ENCODE measurements around the gene ZNF687. TPM values are rescaled to one million over a fixed set of nuclear protein-coding genes. Genes with fewer than 3 reads are reported as not detected.
A peak's percentile ranks its signal among the peaks of the same experiment; 100 is the strongest.

Gene ZNF687
- total RNA-seq, 1 experiment from 2014 or later = 23.9 TPM

- Mint-ChIP-seq H3K9me3 (ENCODE audit: unreplicated experiment) (no peaks in the 10 kb centered on the region), H3K36me3 (ENCODE audit: insufficient read depth, unreplicated experiment) (peaks cover 71% of the 10 kb centered on the region), H3K4me3 (ENCODE audit: unreplicated experiment) (no peak overlapping the region), H3K4me1 (ENCODE audit: low read depth, unreplicated experiment) (peaks cover 43% of the 10 kb centered on the region), H3K27ac (ENCODE audit: unreplicated experiment) (peak overlapping the region; percentile 78), H3K27me3 (ENCODE audit: insufficient read depth, unreplicated experiment) (no peaks in the 10 kb centered on the region)
- peaks cover 2% of the 10 kb centered on the region; the same call in 1 of the 2 replicates for H3K36me3 ChIP-seq (ENCODE audit: control insufficient read depth, insufficient read depth, low read length)
- no peak for DNase-seq
- H3K4me1 ChIP-seq = peaks cover 63% of the 10 kb centered on the region
- no peaks in the 10 kb centered on the region for H3K27me3 ChIP-seq (replicated peaks; ENCODE audit: control insufficient read depth, insufficient read depth, low read length)
- BruUV-seq (replicated peaks) = no TSS peak
- POLR2A ChIA-PET = interaction anchor here (1.1 to 1.2 kb wide), 2 partner anchors 16 to 30 kb away, joined by 4 to 10 read pairs; partner anchors contain the start of gene PI4KB
- no peak for TF ChIP-seq CTCF (IDR thresholded peaks at IDR 0.05; ENCODE audit: insufficient read depth in 1 of 2, low read depth in 1 of 2, low read length in 1 of 2, severe bottlenecking in 1 of 2, unreplicated experiment in 1 of 2)
- CTCF ChIA-PET = interaction anchor here (0.7 to 3.6 kb wide), 6 partner anchors 10 to 114 kb away, joined by 3 to 28 read pairs (median 4); no protein-coding TSS in a partner anchor
- no peak overlapping the region for H3K4me3 ChIP-seq (ENCODE audit: low read depth, low read length)
- no peaks in the 10 kb centered on the region for H3K9me3 ChIP-seq
- intact Hi-C loops (cut with micrococcal nuclease; ENCODE audit: unreplicated experiment) = loop anchor here (1.0 to 2.0 kb wide), 2 partner anchors 10 to 16 kb away; partner anchors contain the start of gene PI4KB
Measured at GRCh38 chr1:151311011-151311410, 28.9 kb downstream of the ZNF687 start.

- TSS peak; percentile 61 for BruUV-seq (replicated peaks)
- no peaks in the 10 kb centered on the region for H3K9me3 ChIP-seq
- no peaks in the 10 kb centered on the region for H3K36me3 ChIP-seq (ENCODE audit: control insufficient read depth, insufficient read depth, low read length)
- H3K9me3 Mint-ChIP-seq (ENCODE audit: unreplicated experiment) = no peaks in the 10 kb centered on the region
- no peak for TF ChIP-seq CTCF (IDR thresholded peaks at IDR 0.05; ENCODE audit: insufficient read depth in 1 of 2, low read depth in 1 of 2, low read length in 1 of 2, severe bottlenecking in 1 of 2, unreplicated experiment in 1 of 2)
- ChIA-PET CTCF (interaction anchor here (0.7 to 3.6 kb wide), 6 partner anchors 11 to 33 kb away, joined by 3 to 28 read pairs (median 4); no protein-coding TSS in a partner anchor), POLR2A (interaction anchor here (0.5 to 1.2 kb wide), 4 partner anchors 15 to 87 kb away, joined by 3 to 10 read pairs (median 4); partner anchors contain the start of gene PI4KB)
- H3K4me3 ChIP-seq (ENCODE audit: low read depth, low read length) = no peak overlapping the region
- H3K27me3 Mint-ChIP-seq (ENCODE audit: insufficient read depth, unreplicated experiment) = no peaks in the 10 kb centered on the region
- no peak overlapping the region for H3K4me3 Mint-ChIP-seq (ENCODE audit: unreplicated experiment)
- no peaks in the 10 kb centered on the region for H3K27me3 ChIP-seq (replicated peaks; ENCODE audit: control insufficient read depth, insufficient read depth, low read length)
- peaks cover 66% of the 10 kb centered on the region for H3K36me3 Mint-ChIP-seq (ENCODE audit: insufficient read depth, unreplicated experiment)
- H3K4me1 ChIP-seq = peaks cover 67% of the 10 kb centered on the region
- peak overlapping the region; percentile 78 for H3K27ac Mint-ChIP-seq (ENCODE audit: unreplicated experiment)
- peak; percentile 83 to 89 for DNase-seq
- intact Hi-C loops (cut with micrococcal nuclease; ENCODE audit: unreplicated experiment) = loop anchor here (1.0 to 2.0 kb wide), 2 partner anchors 10 to 15 kb away; partner anchors contain the start of gene PI4KB
- H3K4me1 Mint-ChIP-seq (ENCODE audit: low read depth, unreplicated experiment) = peaks cover 43% of the 10 kb centered on the region
Measured at GRCh38 chr1:151311589-151312331, 29.7 kb downstream of the ZNF687 start.

GRCh38 chr1:151312411-151312810, 30.3 kb downstream of the ZNF687 start:
- Histone ChIP-seq H3K4me3 (ENCODE audit: low read depth, low read length) (no peak overlapping the region), H3K36me3 (ENCODE audit: control insufficient read depth, insufficient read depth, low read length) (no peaks in the 10 kb centered on the region), H3K27me3 (replicated peaks; ENCODE audit: control insufficient read depth, insufficient read depth, low read length) (no peaks in the 10 kb centered on the region), H3K9me3 (no peaks in the 10 kb centered on the region), H3K4me1 (peaks cover 67% of the 10 kb centered on the region)
- intact Hi-C loops (cut with micrococcal nuclease; ENCODE audit: unreplicated experiment) = no loop called here
- ChIA-PET CTCF (interaction anchor here (0.9 to 3.6 kb wide), 3 partner anchors 11 to 28 kb away, joined by 4 to 28 read pairs (median 10); no protein-coding TSS in a partner anchor), POLR2A (interaction anchor here (0.5 kb wide), 1 partner anchor 86 kb away, joined by 3 read pairs; no protein-coding TSS in a partner anchor)
- peaks cover 63% of the 10 kb centered on the region for H3K36me3 Mint-ChIP-seq (ENCODE audit: insufficient read depth, unreplicated experiment)
- TF ChIP-seq CTCF (IDR thresholded peaks at IDR 0.05; ENCODE audit: insufficient read depth in 1 of 2, low read depth in 1 of 2, low read length in 1 of 2, severe bottlenecking in 1 of 2, unreplicated experiment in 1 of 2) = no peak
- no TSS peak for BruUV-seq (replicated peaks)
- H3K27me3 Mint-ChIP-seq (ENCODE audit: insufficient read depth, unreplicated experiment) = no peaks in the 10 kb centered on the region
- no peak overlapping the region for H3K4me3 Mint-ChIP-seq (ENCODE audit: unreplicated experiment)
- DNase-seq = no peak
- peak overlapping the region; percentile 78 for H3K27ac Mint-ChIP-seq (ENCODE audit: unreplicated experiment)
- no peaks in the 10 kb centered on the region for H3K9me3 Mint-ChIP-seq (ENCODE audit: unreplicated experiment)
- H3K4me1 Mint-ChIP-seq (ENCODE audit: low read depth, unreplicated experiment) = peaks cover 44% of the 10 kb centered on the region
